Hepatocyte (in vitro differentiated cells): ENCODE data around the gene FGGY. TPM values are rescaled to one million over a fixed set of nuclear protein-coding genes. Genes with fewer than 3 reads are reported as not detected.

Source experiments
- DNase-seq: peaks from one replicate; pipeline ENCODE4 v3.0.0-alpha.2; 2016; ENCODE audit warnings: low spot score
- H2AFZ ChIP-seq: fragments of 200-600 bp; sonication (generic); 2 replicates; pipeline ENCODE4 v1.6.0; 2016; ENCODE audit warnings: antibody characterized with exemption, mild to moderate bottlenecking
- H3K27ac ChIP-seq: fragments of 200-600 bp; sonication (generic); 2 replicates; pipeline ENCODE4 v1.5.1; 2016; ENCODE audit warnings: mild to moderate bottlenecking
- H3K27me3 ChIP-seq: fragments of 200-600 bp; sonication (generic); 2 replicates; pipeline ENCODE4 v1.6.1; 2016
- H3K36me3 ChIP-seq: fragments of 200-600 bp; sonication (generic); replicated peaks from 2 replicates; pipeline ENCODE4 v1.5.1; 2016; ENCODE audit warnings: low read depth; ENCODE audit not compliant: insufficient read depth
- H3K4me1 ChIP-seq: fragments of 200-600 bp; sonication (generic); 2 replicates; pipeline ENCODE4 v1.5.1; 2016; ENCODE audit warnings: mild to moderate bottlenecking, moderate library complexity; ENCODE audit not compliant: insufficient read depth
- H3K4me2 ChIP-seq: fragments of 200-600 bp; sonication (generic); 2 replicates; pipeline ENCODE4 v1.6.0; 2016
- H3K4me3 ChIP-seq: fragments of 200-600 bp; sonication (generic); 2 replicates; pipeline ENCODE4 v1.5.1; 2016; ENCODE audit warnings: mild to moderate bottlenecking
- H3K79me2 ChIP-seq: fragments of 200-600 bp; sonication (generic); 2 replicates; pipeline ENCODE4 v1.6.0; 2017; ENCODE audit warnings: mild to moderate bottlenecking
- H3K9me2 ChIP-seq: fragments of 200-600 bp; sonication (generic); replicated peaks from 2 replicates; pipeline ENCODE4 v1.6.0; 2017; ENCODE audit warnings: mild to moderate bottlenecking; ENCODE audit not compliant: insufficient read depth
- H3K9me3 ChIP-seq: fragments of 200-600 bp; sonication (generic); 2 replicates; pipeline ENCODE4 v1.5.1; 2016; ENCODE audit warnings: low read depth, mild to moderate bottlenecking
- H4K20me1 ChIP-seq: fragments of 200-600 bp; sonication (generic); 2 replicates; pipeline ENCODE4 v1.6.0; 2016; ENCODE audit warnings: mild to moderate bottlenecking; ENCODE audit not compliant: insufficient read depth, poor library complexity, severe bottlenecking
- EZH2 ChIP-seq: fragments of 200-600 bp; sonication (generic); IDR thresholded peaks from 2 replicates; pipeline ENCODE4 v1.6.1; 2016; ENCODE audit warnings: antibody characterized with exemption, mild to moderate bottlenecking, borderline replicate concordance
- EZH2phosphoT487 ChIP-seq: fragments of 200-600 bp; sonication (generic); IDR thresholded peaks from one replicate; pipeline ENCODE4 v1.6.1; 2018; ENCODE audit warnings: antibody characterized with exemption, mild to moderate bottlenecking, low read depth, moderate library complexity; ENCODE audit not compliant: unreplicated experiment, severe bottlenecking
- WGBS: methylation state at CpG from one replicate; pipeline ENCODE4 v1.1.6; 2016; ENCODE audit warnings: low lambda C conversion rate; ENCODE audit errors: missing lambda C conversion rate; 5-methylcytosine and 5-hydroxymethylcytosine counted together
- polyA plus RNA-seq: library from polyadenylated mRNA; unstranded; fragments of >200 nt; fragmentation: Nextera tagmentation; extraction: Ambion mirVana; gene quantifications from 2 replicates; pipeline ENCODE4 v1.2.1, GENCODE V29; 2016
- total RNA-seq: library from RNA; depleted of rRNA; stranded (reverse); fragments of >200 nt; gene quantifications from 2 replicates; pipeline ENCODE4 v1.2.3, GENCODE V29; 2014
- TF ChIP-seq, protein P1 (sequence below): fragments of 200-600 bp; sonication (generic); IDR thresholded peaks from 2 replicates; pipeline ENCODE4 v1.5.1; 2016; ENCODE audit warnings: antibody characterized with exemption, mild to moderate bottlenecking; ENCODE audit not compliant: poor library complexity

Gene FGGY
- total and polyA plus RNA-seq, 2 experiments from 2014 or later: 18.0 to 20.6 TPM

DNA sequence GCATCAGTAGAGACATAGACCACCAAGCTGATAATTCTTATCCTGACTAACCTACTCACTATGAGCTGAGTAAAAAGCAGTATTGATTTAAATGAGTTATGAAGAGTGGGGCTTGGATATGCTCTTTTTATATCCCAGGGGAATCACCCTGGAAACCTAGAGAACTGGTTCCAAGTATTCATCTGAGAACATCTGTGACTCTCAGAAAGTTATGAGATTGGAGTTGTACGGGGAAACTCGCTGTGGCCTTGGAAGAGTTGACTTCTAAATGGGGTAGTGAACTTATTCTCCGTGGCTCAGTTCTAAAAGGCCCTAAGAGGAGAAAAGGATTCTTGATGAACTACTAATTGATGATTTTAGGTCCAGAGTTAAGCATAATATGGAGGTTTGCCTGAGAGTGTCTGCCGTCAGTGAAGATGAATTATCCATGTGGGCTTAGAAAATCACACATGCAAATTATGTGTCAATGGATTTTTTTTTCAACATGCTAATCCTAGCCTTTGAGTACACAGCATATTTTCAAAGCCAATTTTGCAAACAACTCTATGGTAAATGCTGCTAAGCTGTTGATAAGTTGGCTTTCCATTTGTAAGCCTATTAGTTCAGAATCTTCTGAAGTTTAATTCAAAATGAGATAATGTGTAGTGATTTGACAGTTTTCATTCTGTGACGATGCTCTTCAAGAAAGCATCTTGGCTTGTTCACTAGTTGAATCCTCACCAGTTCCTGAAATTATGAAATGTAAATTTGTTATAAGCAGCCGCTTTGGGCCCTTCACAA, 122.7 kb downstream of the FGGY start:
- H4K20me1 ChIP-seq: no peaks in the 10 kb centered on the region
- no peaks in the 10 kb centered on the region for H3K79me2 ChIP-seq
- H3K9me3 ChIP-seq: no peaks in the 10 kb centered on the region
- no peak overlapping the region for H3K4me3 ChIP-seq
- no peak overlapping the region for H2AFZ ChIP-seq
- 95% methylated on average over 6 of the region's 6 CpGs for WGBS
- H3K36me3 ChIP-seq: no peaks in the 10 kb centered on the region
- no peaks in the 10 kb centered on the region for H3K9me2 ChIP-seq
- H3K27me3 ChIP-seq: no peaks in the 10 kb centered on the region
- no peak overlapping the region for H3K4me2 ChIP-seq
- no peaks in the 10 kb centered on the region for H3K4me1 ChIP-seq
- no peak overlapping the region for H3K27ac ChIP-seq
- DNase-seq: no peak
- no peak for TF ChIP-seq EZH2phosphoT487
- TF ChIP-seq, protein P1, sequence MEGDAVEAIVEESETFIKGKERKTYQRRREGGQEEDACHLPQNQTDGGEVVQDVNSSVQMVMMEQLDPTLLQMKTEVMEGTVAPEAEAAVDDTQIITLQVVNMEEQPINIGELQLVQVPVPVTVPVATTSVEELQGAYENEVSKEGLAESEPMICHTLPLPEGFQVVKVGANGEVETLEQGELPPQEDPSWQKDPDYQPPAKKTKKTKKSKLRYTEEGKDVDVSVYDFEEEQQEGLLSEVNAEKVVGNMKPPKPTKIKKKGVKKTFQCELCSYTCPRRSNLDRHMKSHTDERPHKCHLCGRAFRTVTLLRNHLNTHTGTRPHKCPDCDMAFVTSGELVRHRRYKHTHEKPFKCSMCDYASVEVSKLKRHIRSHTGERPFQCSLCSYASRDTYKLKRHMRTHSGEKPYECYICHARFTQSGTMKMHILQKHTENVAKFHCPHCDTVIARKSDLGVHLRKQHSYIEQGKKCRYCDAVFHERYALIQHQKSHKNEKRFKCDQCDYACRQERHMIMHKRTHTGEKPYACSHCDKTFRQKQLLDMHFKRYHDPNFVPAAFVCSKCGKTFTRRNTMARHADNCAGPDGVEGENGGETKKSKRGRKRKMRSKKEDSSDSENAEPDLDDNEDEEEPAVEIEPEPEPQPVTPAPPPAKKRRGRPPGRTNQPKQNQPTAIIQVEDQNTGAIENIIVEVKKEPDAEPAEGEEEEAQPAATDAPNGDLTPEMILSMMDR: no peak
- TF ChIP-seq EZH2: no peak

GRCh38 chr1:59421232-59421920, 124.5 kb downstream of the FGGY start:
- H2AFZ ChIP-seq: no peak overlapping the region
- TF ChIP-seq EZH2phosphoT487 (no peak), EZH2 (no peak)
- TF ChIP-seq, protein P1: no peak

GRCh38 chr1:59422921-59423575, 126.2 kb downstream of the FGGY start:
- H3K27ac ChIP-seq: no peak overlapping the region
- H3K27me3 ChIP-seq: no peaks in the 10 kb centered on the region
- H3K9me2 ChIP-seq: no peaks in the 10 kb centered on the region
- no peaks in the 10 kb centered on the region for H3K79me2 ChIP-seq
- no peaks in the 10 kb centered on the region for H4K20me1 ChIP-seq
- no peak overlapping the region for H3K4me3 ChIP-seq
- no peaks in the 10 kb centered on the region for H3K9me3 ChIP-seq
- H3K36me3 ChIP-seq: no peaks in the 10 kb centered on the region
- no peak overlapping the region for H3K4me2 ChIP-seq
- TF ChIP-seq EZH2phosphoT487 (no peak), EZH2 (no peak)
- TF ChIP-seq, protein P1: no peak
- no peak overlapping the region for H2AFZ ChIP-seq
- 84% methylated on average over 6 of the region's 6 CpGs for WGBS
- peak; percentile 57 for DNase-seq
- no peaks in the 10 kb centered on the region for H3K4me1 ChIP-seq

More at GRCh38 chr1:59421232-59421920, 124.5 kb downstream of the FGGY start:
- no peaks in the 10 kb centered on the region for H4K20me1 ChIP-seq
- H3K27ac ChIP-seq: no peak overlapping the region
- no peak for DNase-seq
- H3K79me2 ChIP-seq: no peaks in the 10 kb centered on the region
- no peaks in the 10 kb centered on the region for H3K9me3 ChIP-seq
- WGBS: 32% methylated on average over 1 of the region's 1 CpG
- H3K4me3 ChIP-seq: no peak overlapping the region
- H3K4me2 ChIP-seq: no peak overlapping the region
- H3K9me2 ChIP-seq: no peaks in the 10 kb centered on the region
- H3K4me1 ChIP-seq: no peaks in the 10 kb centered on the region
- no peaks in the 10 kb centered on the region for H3K27me3 ChIP-seq
- no peaks in the 10 kb centered on the region for H3K36me3 ChIP-seq
